ENCODE results near the gene RICTOR.
A peak's percentile ranks its signal among the peaks of the same experiment; 100 is the strongest.

Gene RICTOR

GRCh38 chr5:39109606-39110005, 35.4 kb upstream of the RICTOR start:
- Histone ChIP-seq H3K4me3 (IDR thresholded peaks at IDR 0.05; ENCODE audit: insufficient read depth, low read depth, low read length) (no peak overlapping the region), H3K9ac (no peak overlapping the region), H2AFZ (ENCODE audit: low read depth) (no peak overlapping the region), H3K4me1 (ENCODE audit: low read depth, poor library complexity, severe bottlenecking) (no peaks in the 10 kb centered on the region), H3K27ac (no peak overlapping the region), H3K4me2 (no peak overlapping the region), H3K36me3 (ENCODE audit: insufficient read depth) (no peaks in the 10 kb centered on the region), H3K79me2 (ENCODE audit: insufficient read depth, low read depth) (no peaks in the 10 kb centered on the region), H3K27me3 (ENCODE audit: insufficient read depth, low read depth) (no peaks in the 10 kb centered on the region), H4K20me1 (ENCODE audit: insufficient read depth) (no peaks in the 10 kb centered on the region)
- TF ChIP-seq, protein P1, sequence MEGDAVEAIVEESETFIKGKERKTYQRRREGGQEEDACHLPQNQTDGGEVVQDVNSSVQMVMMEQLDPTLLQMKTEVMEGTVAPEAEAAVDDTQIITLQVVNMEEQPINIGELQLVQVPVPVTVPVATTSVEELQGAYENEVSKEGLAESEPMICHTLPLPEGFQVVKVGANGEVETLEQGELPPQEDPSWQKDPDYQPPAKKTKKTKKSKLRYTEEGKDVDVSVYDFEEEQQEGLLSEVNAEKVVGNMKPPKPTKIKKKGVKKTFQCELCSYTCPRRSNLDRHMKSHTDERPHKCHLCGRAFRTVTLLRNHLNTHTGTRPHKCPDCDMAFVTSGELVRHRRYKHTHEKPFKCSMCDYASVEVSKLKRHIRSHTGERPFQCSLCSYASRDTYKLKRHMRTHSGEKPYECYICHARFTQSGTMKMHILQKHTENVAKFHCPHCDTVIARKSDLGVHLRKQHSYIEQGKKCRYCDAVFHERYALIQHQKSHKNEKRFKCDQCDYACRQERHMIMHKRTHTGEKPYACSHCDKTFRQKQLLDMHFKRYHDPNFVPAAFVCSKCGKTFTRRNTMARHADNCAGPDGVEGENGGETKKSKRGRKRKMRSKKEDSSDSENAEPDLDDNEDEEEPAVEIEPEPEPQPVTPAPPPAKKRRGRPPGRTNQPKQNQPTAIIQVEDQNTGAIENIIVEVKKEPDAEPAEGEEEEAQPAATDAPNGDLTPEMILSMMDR (conservative IDR thresholded peaks at IDR 0.05; ENCODE audit: low read depth, low read length) = no peak

GRCh38 chr5:39108987-39109386, 34.8 kb upstream of the RICTOR start:
- H3K79me2 ChIP-seq (ENCODE audit: insufficient read depth, low read depth) = no peaks in the 10 kb centered on the region

GRCh38 chr5:39107350-39107749, 33.2 kb upstream of the RICTOR start:
- Histone ChIP-seq H3K27ac (no peak overlapping the region), H3K4me2 (no peak overlapping the region), H3K4me3 (IDR thresholded peaks at IDR 0.05; ENCODE audit: insufficient read depth, low read depth, low read length) (no peak overlapping the region), H3K4me1 (ENCODE audit: low read depth, poor library complexity, severe bottlenecking) (no peaks in the 10 kb centered on the region), H2AFZ (ENCODE audit: low read depth) (no peak overlapping the region), H3K9ac (no peak overlapping the region), H3K27me3 (ENCODE audit: insufficient read depth, low read depth) (no peaks in the 10 kb centered on the region), H4K20me1 (ENCODE audit: insufficient read depth) (no peaks in the 10 kb centered on the region), H3K36me3 (ENCODE audit: insufficient read depth) (no peaks in the 10 kb centered on the region), H3K79me2 (ENCODE audit: insufficient read depth, low read depth) (no peaks in the 10 kb centered on the region)
- TF ChIP-seq, protein P1 (conservative IDR thresholded peaks at IDR 0.05; ENCODE audit: low read depth, low read length) = no peak

More at GRCh38 chr5:39108987-39109386, 34.8 kb upstream of the RICTOR start:
- H2AFZ ChIP-seq (ENCODE audit: low read depth) = no peak overlapping the region
- H3K4me3 ChIP-seq (IDR thresholded peaks at IDR 0.05; ENCODE audit: insufficient read depth, low read depth, low read length) = no peak overlapping the region
- H4K20me1 ChIP-seq (ENCODE audit: insufficient read depth) = no peaks in the 10 kb centered on the region
- TF ChIP-seq, protein P1 (conservative IDR thresholded peaks at IDR 0.05; ENCODE audit: low read depth, low read length) = no peak
- no peak overlapping the region for H3K4me2 ChIP-seq
- no peaks in the 10 kb centered on the region for H3K4me1 ChIP-seq (ENCODE audit: low read depth, poor library complexity, severe bottlenecking)
- no peak overlapping the region for H3K9ac ChIP-seq
- no peak overlapping the region for H3K27ac ChIP-seq
- no peaks in the 10 kb centered on the region for H3K36me3 ChIP-seq (ENCODE audit: insufficient read depth)
- no peaks in the 10 kb centered on the region for H3K27me3 ChIP-seq (ENCODE audit: insufficient read depth, low read depth)

- Histone ChIP-seq H2AFZ (ENCODE audit: low read depth) (no peak overlapping the region), H3K4me1 (ENCODE audit: low read depth, poor library complexity, severe bottlenecking) (no peaks in the 10 kb centered on the region), H3K9ac (no peak overlapping the region), H3K4me2 (no peak overlapping the region), H4K20me1 (ENCODE audit: insufficient read depth) (no peaks in the 10 kb centered on the region), H3K36me3 (ENCODE audit: insufficient read depth) (no peaks in the 10 kb centered on the region), H3K27me3 (ENCODE audit: insufficient read depth, low read depth) (no peaks in the 10 kb centered on the region), H3K79me2 (ENCODE audit: insufficient read depth, low read depth) (no peaks in the 10 kb centered on the region), H3K4me3 (IDR thresholded peaks at IDR 0.05; ENCODE audit: insufficient read depth, low read depth, low read length) (no peak overlapping the region), H3K27ac (no peak overlapping the region)
- TF ChIP-seq, protein P1 (conservative IDR thresholded peaks at IDR 0.05; ENCODE audit: low read depth, low read length) = peak; percentile 42
Observed at GRCh38 chr5:39106322-39106721, 32.1 kb upstream of the RICTOR start.
